IPS DF 6.9 (cell line): ENCODE results near the gene SLC35F5.
"Not testable (repeated sequence)": the region's sequence is repeated elsewhere in the genome, so short reads cannot be mapped to it uniquely, and the experiment has no call there.

Experiments used
- DNase-seq: peaks from one replicate; pipeline ENCODE4 v3.0.0-alpha.2; 2013; ENCODE audit warnings: low read depth, low spot score
- H3K27ac ChIP-seq: one replicate; pipeline ENCODE4 v1.5.1; 2013; ENCODE audit warnings: low read length, control low read depth
- H3K27me3 ChIP-seq: 2 replicates; pipeline ENCODE4 v1.6.1; 2013; ENCODE audit warnings: mild to moderate bottlenecking, low read length; ENCODE audit not compliant: control insufficient read depth, insufficient read depth
- H3K36me3 ChIP-seq: 2 replicates; pipeline ENCODE4 v1.6.1; 2013; ENCODE audit warnings: low read length; ENCODE audit not compliant: control insufficient read depth, insufficient read depth
- H3K4me1 ChIP-seq: 2 replicates; pipeline ENCODE4 v1.6.1; 2013; ENCODE audit warnings: low read length; ENCODE audit not compliant: control insufficient read depth, insufficient read depth
- H3K4me3 ChIP-seq: 2 replicates; pipeline ENCODE4 v1.5.1; 2013; ENCODE audit warnings: mild to moderate bottlenecking, low read length
- H3K9me3 ChIP-seq: 2 replicates; pipeline ENCODE4 v1.6.1; 2013; ENCODE audit warnings: low read length, inconsistent platforms; ENCODE audit not compliant: control insufficient read depth, insufficient read depth
- WGBS: extraction: QIAGEN DNeasy Blood & Tissue Kit; methylation state at CpG from one replicate; pipeline ENCODE4 v1.1.7; 2013; ENCODE audit warnings: mixed read lengths, missing lambda C conversion rate; ENCODE audit not compliant: insufficient read length, insufficient coverage; 5-methylcytosine and 5-hydroxymethylcytosine counted together

Gene SLC35F5

GRCh38 chr2:113776949-113777348 is 20.5 kb upstream of the SLC35F5 start:
- no peak overlapping the region for H3K4me3 ChIP-seq
- H3K4me1 ChIP-seq: no peaks in the 10 kb centered on the region
- no peaks in the 10 kb centered on the region for H3K36me3 ChIP-seq
- H3K9me3 ChIP-seq: no peaks in the 10 kb centered on the region
- DNase-seq: no peak
- H3K27me3 ChIP-seq: no peaks in the 10 kb centered on the region
- no peak overlapping the region for H3K27ac ChIP-seq
- no CpG with 5 or more reads among the region's 4 CpGs for WGBS

GRCh38 chr2:113774616-113775015 is 18.2 kb upstream of the SLC35F5 start:
- WGBS: no CpG with 5 or more reads among the region's 6 CpGs
- H3K4me1 ChIP-seq, H3K4me3 ChIP-seq, H3K9me3 ChIP-seq, H3K36me3 ChIP-seq, H3K27ac ChIP-seq, H3K27me3 ChIP-seq, DNase-seq: not testable (repeated sequence)

GRCh38 chr2:113770929-113771328 is 14.5 kb upstream of the SLC35F5 start:
- H3K4me3 ChIP-seq: no peak overlapping the region
- H3K4me1 ChIP-seq: no peaks in the 10 kb centered on the region
- H3K27me3 ChIP-seq: no peaks in the 10 kb centered on the region
- no peak for DNase-seq
- H3K36me3 ChIP-seq: no peaks in the 10 kb centered on the region
- H3K9me3 ChIP-seq: no peaks in the 10 kb centered on the region
- H3K27ac ChIP-seq: no peak overlapping the region
- no CpG with 5 or more reads among the region's 3 CpGs for WGBS

- no peak for DNase-seq
- no CpG with 5 or more reads among the region's 3 CpGs for WGBS
- peaks cover 3% of the 10 kb centered on the region for H3K9me3 ChIP-seq
These were observed 13.1 kb upstream of the SLC35F5 start for GRCh38 chr2:113769555-113769954.

GRCh38 chr2:113768770-113769169 is 12.3 kb upstream of the SLC35F5 start:
- no peak for DNase-seq

More at GRCh38 chr2:113769555-113769954, 13.1 kb upstream of the SLC35F5 start:
- no peak overlapping the region for H3K4me3 ChIP-seq
- H3K4me1 ChIP-seq: no peaks in the 10 kb centered on the region
- H3K27me3 ChIP-seq: no peaks in the 10 kb centered on the region
- H3K27ac ChIP-seq: no peak overlapping the region
- H3K36me3 ChIP-seq: no peaks in the 10 kb centered on the region

GRCh38 chr2:113767811-113768460 is 11.5 kb upstream of the SLC35F5 start:
- H3K27ac ChIP-seq: no peak overlapping the region
- WGBS: no CpG with 5 or more reads among the region's 4 CpGs

More at GRCh38 chr2:113768770-113769169, 12.3 kb upstream of the SLC35F5 start:
- H3K27ac ChIP-seq: no peak overlapping the region
- no peaks in the 10 kb centered on the region for H3K36me3 ChIP-seq
- H3K9me3 ChIP-seq: peaks cover 3% of the 10 kb centered on the region
- H3K4me1 ChIP-seq: no peaks in the 10 kb centered on the region
- H3K27me3 ChIP-seq: no peaks in the 10 kb centered on the region
- WGBS: no CpG with 5 or more reads among the region's 1 CpG
- no peak overlapping the region for H3K4me3 ChIP-seq

GRCh38 chr2:113765276-113765675 is 8.8 kb upstream of the SLC35F5 start:
- Histone ChIP-seq H3K36me3 (no peaks in the 10 kb centered on the region), H3K9me3 (peaks cover 3% of the 10 kb centered on the region), H3K27ac (no peak overlapping the region), H3K4me3 (no peak overlapping the region), H3K4me1 (no peaks in the 10 kb centered on the region), H3K27me3 (no peaks in the 10 kb centered on the region)
- DNase-seq: no peak
- WGBS: no CpG with 5 or more reads among the region's 4 CpGs

More at GRCh38 chr2:113767811-113768460, 11.5 kb upstream of the SLC35F5 start:
- peaks cover 3% of the 10 kb centered on the region for H3K9me3 ChIP-seq
- no peaks in the 10 kb centered on the region for H3K27me3 ChIP-seq
- no peaks in the 10 kb centered on the region for H3K4me1 ChIP-seq
- DNase-seq: no peak
- H3K4me3 ChIP-seq: no peak overlapping the region
- no peaks in the 10 kb centered on the region for H3K36me3 ChIP-seq

GRCh38 chr2:113762377-113763118 is 6.1 kb upstream of the SLC35F5 start:
- DNase-seq: no peak
- Histone ChIP-seq H3K27ac (no peak overlapping the region), H3K9me3 (peaks cover 3% of the 10 kb centered on the region), H3K4me1 (no peaks in the 10 kb centered on the region), H3K27me3 (no peaks in the 10 kb centered on the region), H3K36me3 (no peaks in the 10 kb centered on the region), H3K4me3 (no peak overlapping the region)
- WGBS: no CpG with 5 or more reads among the region's 3 CpGs

- WGBS: no CpG with 5 or more reads among the region's 1 CpG
- H3K36me3 ChIP-seq: no peaks in the 10 kb centered on the region
These were observed 4.0 kb upstream of the SLC35F5 start for GRCh38 chr2:113760400-113760799.

GRCh38 chr2:113757138-113757657 is 756 bp upstream of the SLC35F5 start:
- no CpG with 5 or more reads among the region's 17 CpGs for WGBS
- Histone ChIP-seq H3K27me3 (no peaks in the 10 kb centered on the region), H3K9me3 (no peaks in the 10 kb centered on the region), H3K4me1 (no peaks in the 10 kb centered on the region), H3K27ac (no peak overlapping the region), H3K4me3 (peak overlapping the region; percentile 93; the same call in 1 of the 2 replicates), H3K36me3 (no peaks in the 10 kb centered on the region)
- DNase-seq: no peak

More at GRCh38 chr2:113760400-113760799, 4.0 kb upstream of the SLC35F5 start:
- Histone ChIP-seq H3K4me3 (no peak overlapping the region), H3K27me3 (no peaks in the 10 kb centered on the region), H3K9me3 (peaks cover 3% of the 10 kb centered on the region), H3K27ac (no peak overlapping the region), H3K4me1 (no peaks in the 10 kb centered on the region)
- DNase-seq: no peak
